HCT116 (cell line): ENCODE results near the gene DEFB132. TPM values are rescaled to one million over a fixed set of nuclear protein-coding genes. Genes with fewer than 3 reads are reported as not detected.

ENCODE experiments used
- ATAC-seq: fragments of 200-7000 bp; cut with Tn5 transposase; 2 replicates; pipeline ENCODE4 v1.9.1; 2020; ENCODE audit warnings: mild to moderate bottlenecking, moderate library complexity
- BruUV-seq: library from RNA; stranded (reverse); fragments of 400-500 nt; replicated peaks from 2 replicates; lab custom pipeline; 2021; lab: Mats Ljungman, UMichigan
- CTCF ChIA-PET: fragments of 300-600 bp; sonication (Branson Sonifier 250); formaldehyde crosslinking; loops from one replicate; lab custom pipeline; 2021; ENCODE audit warnings: antibody characterized with exemption; lab: Charles Lee
- POLR2A ChIA-PET: fragments of 300-600, 350-600 bp; sonication (Branson Sonifier 250); formaldehyde crosslinking; loops from one replicate; lab custom pipeline; 2021; ENCODE audit warnings: antibody characterized with exemption; lab: Charles Lee
- RAD21 ChIA-PET, 2 experiments: fragments of 300-600 bp; sonication (Branson Sonifier 250); formaldehyde crosslinking; loops; one replicate each; lab custom pipeline; 2023; ENCODE audit warnings: low total read pairs in 2 of 2; ENCODE audit not compliant: uncharacterized antibody in 2 of 2, unreplicated experiment in 2 of 2, low non-redundant PET in 1 of 2; lab: Charles Lee
- DNase-seq: peaks from one replicate; pipeline ENCODE4 v3.0.0-alpha.2; 2010; ENCODE audit warnings: low read depth, low spot score
- H2AFZ ChIP-seq: fragments of 200-600 bp; shearing (Covaris generic), sonication (generic); 2 replicates; pipeline ENCODE4 v1.6.1; 2017; ENCODE audit warnings: low read depth, mixed run types, mixed read lengths, antibody characterized with exemption, low read length; ENCODE audit not compliant: poor library complexity, severe bottlenecking
- H3K27ac ChIP-seq: 2 replicates; pipeline ENCODE4 v1.5.1; 2012; ENCODE audit warnings: low read depth, low read length
- H3K27me3 ChIP-seq: fragments of 200-600 bp; sonication (generic); 2 replicates; pipeline ENCODE4 v1.6.1; 2016; ENCODE audit warnings: mixed run types, low read length, mixed read lengths; ENCODE audit not compliant: insufficient read depth
- H3K36me3 ChIP-seq, 2 experiments: fragments of 200-500 bp in 1 of 2; fragments of 200-600 bp in 1 of 2; sonication (Bioruptor generic) in 1 of 2; sonication (generic) in 1 of 2; 2 replicates each; pipeline versions ENCODE4 v1.5.1 to v1.6.1; 2014 to 2016; ENCODE audit warnings: low read length in 2 of 2, inconsistent platforms in 1 of 2, mixed read lengths in 1 of 2, mixed run types in 1 of 2; ENCODE audit not compliant: insufficient read depth in 2 of 2, control insufficient read depth in 1 of 2
- H3K4me1 ChIP-seq, 2 experiments: fragments of 200-600 bp in 1 of 2; sonication (generic) in 1 of 2; 2 replicates each; pipeline versions ENCODE4 v1.5.1 to v1.6.1; 2012 to 2017; ENCODE audit warnings: low read length in 2 of 2, inconsistent platforms in 1 of 2, mild to moderate bottlenecking in 1 of 2, mixed read lengths in 1 of 2, mixed run types in 1 of 2, moderate library complexity in 1 of 2; ENCODE audit not compliant: insufficient read depth in 2 of 2, control insufficient read depth in 1 of 2
- H3K4me2 ChIP-seq: fragments of 200-600 bp; sonication (generic); 2 replicates; pipeline ENCODE4 v1.6.1; 2017; ENCODE audit warnings: mixed run types, low read length, mixed read lengths
- H3K4me3 ChIP-seq, 2 experiments: fragments of 200-600 bp in 1 of 2; sonication (generic) in 1 of 2; replicated peaks in 1 of 2; 2 replicates each; pipeline ENCODE4 v1.5.1; 2011 to 2016; ENCODE audit warnings: low read length in 2 of 2, control low read depth in 1 of 2, low read depth in 1 of 2, mild to moderate bottlenecking in 1 of 2, mixed read lengths in 1 of 2, mixed run types in 1 of 2
- H3K79me2 ChIP-seq: fragments of 200-600 bp; sonication (generic); 2 replicates; pipeline ENCODE4 v1.6.1; 2017; ENCODE audit warnings: mild to moderate bottlenecking, mixed run types, low read length, moderate library complexity, mixed read lengths; ENCODE audit not compliant: insufficient read depth
- H3K9ac ChIP-seq: fragments of 200-600 bp; sonication (generic); 2 replicates; pipeline ENCODE4 v1.6.1; 2016; ENCODE audit warnings: low read length, mixed read lengths
- H3K9me2 ChIP-seq: fragments of 200-600 bp; sonication (generic), shearing (Covaris generic); 2 replicates; pipeline ENCODE4 v1.6.1; 2017; ENCODE audit warnings: mixed run types, mild to moderate bottlenecking, moderate library complexity; ENCODE audit not compliant: insufficient read depth
- H3K9me3 ChIP-seq, 2 experiments: fragments of 200-500 bp in 1 of 2; fragments of 200-600 bp in 1 of 2; sonication (Bioruptor generic) in 1 of 2; sonication (generic) in 1 of 2; 2 replicates each; pipeline ENCODE4 v1.6.1; 2014 to 2017; ENCODE audit warnings: low read length in 2 of 2, mixed read lengths in 2 of 2, inconsistent platforms in 1 of 2, low read depth in 1 of 2, mild to moderate bottlenecking in 1 of 2, mixed run types in 1 of 2, moderate library complexity in 1 of 2; ENCODE audit not compliant: control insufficient read depth in 1 of 2, insufficient read depth in 1 of 2
- H4K20me1 ChIP-seq: fragments of 200-600 bp; sonication (generic), shearing (Covaris generic); 2 replicates; pipeline ENCODE4 v1.6.1; 2017; ENCODE audit warnings: mixed run types, mild to moderate bottlenecking, moderate library complexity; ENCODE audit not compliant: insufficient read depth
- ELF1 ChIP-seq: IDR thresholded peaks from 2 replicates; pipeline ENCODE4 v1.6.1; 2012; ENCODE audit warnings: low read depth, borderline replicate concordance
- RAD21 ChIP-seq: IDR thresholded peaks from 2 replicates; pipeline ENCODE4 v1.6.1; 2012; ENCODE audit warnings: low read depth, mild to moderate bottlenecking
- ZFX ChIP-seq: fragments of 450-650 bp; IDR thresholded peaks from 2 replicates; pipeline ENCODE4 v1.6.1; 2017
- intact Hi-C: fragments of 100-400 bp; cut with micrococcal nuclease; formaldehyde crosslinking; loops from 2 replicates; pipeline ENCODE4 v1.10.0; 2022
- total RNA-seq: library from RNA; stranded (reverse); gene quantifications from one replicate; pipeline ENCODE4 v1.2.1, GENCODE V29; 2021; ENCODE audit not compliant: unreplicated experiment
- TF ChIP-seq, protein P1 (sequence below): IDR thresholded peaks from 2 replicates; pipeline ENCODE4 v1.6.1; 2012; ENCODE audit warnings: low read depth
- TF ChIP-seq, protein P2 (sequence below), 3 experiments: fragments of 200-600 bp in 1 of 3; sonication (generic) in 1 of 3; IDR thresholded peaks in 2 of 3; conservative IDR thresholded peaks in 1 of 3; 2 replicates each; pipeline ENCODE4 v1.5.1; 2012 to 2017; ENCODE audit warnings: low read depth in 2 of 3, low read length in 2 of 3, antibody characterized with exemption in 1 of 3, borderline replicate concordance in 1 of 3, control low read depth in 1 of 3, mild to moderate bottlenecking in 1 of 3, mixed read lengths in 1 of 3, mixed run types in 1 of 3, moderate library complexity in 1 of 3; ENCODE audit not compliant: insufficient read depth in 1 of 3

The DEFB132 gene
- total RNA-seq, 1 experiment from 2014 or later, result not detected

DNA sequence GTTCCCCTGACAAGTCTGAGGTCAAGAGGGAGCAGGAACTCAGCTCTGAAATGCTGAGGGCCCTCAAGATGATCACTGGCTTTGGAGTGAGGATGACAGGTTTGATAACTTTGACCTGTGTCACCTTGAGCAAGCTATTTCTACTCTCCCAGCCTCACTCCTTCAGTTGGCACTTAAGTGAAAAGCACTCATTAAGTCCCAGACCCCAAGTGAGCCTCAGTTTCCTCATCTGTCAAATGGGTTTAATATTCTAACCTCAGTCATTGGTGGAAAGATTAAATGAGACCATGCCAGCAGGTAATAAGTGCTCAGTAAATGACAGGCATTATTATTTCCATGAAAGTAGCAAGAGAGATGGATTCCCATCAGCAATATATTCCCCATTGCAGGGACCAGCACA lies 14.0 kb downstream of the DEFB132 start:
- H3K4me3 ChIP-seq, result no peak overlapping the region
- H3K4me2 ChIP-seq, result no peak overlapping the region
- no peaks in the 10 kb centered on the region for H3K27me3 ChIP-seq
- intact Hi-C loops, result no loop called here
- no peaks in the 10 kb centered on the region for H3K9me3 ChIP-seq
- ChIA-PET CTCF (no interaction called here), RAD21 (no interaction called here), POLR2A (no interaction called here)
- H3K4me1 ChIP-seq, result peaks cover 4 to 7% of the 10 kb centered on the region in 2 experiments
- H3K36me3 ChIP-seq, result peaks cover 0 to 10% of the 10 kb centered on the region in 2 experiments; a peak in 2 of 4 replicates
- DNase-seq (no peak), ATAC-seq (no peak)
- no peak overlapping the region for H3K27ac ChIP-seq
- no peaks in the 10 kb centered on the region for H3K79me2 ChIP-seq
- no peak overlapping the region for H3K9ac ChIP-seq
- H4K20me1 ChIP-seq, result no peaks in the 10 kb centered on the region
- H2AFZ ChIP-seq, result no peak overlapping the region
- BruUV-seq, result no TSS peak
- no peaks in the 10 kb centered on the region for H3K9me2 ChIP-seq
- no peak for TF ChIP-seq ELF1
- TF ChIP-seq, all 23 proteins: peak for 0

DNA sequence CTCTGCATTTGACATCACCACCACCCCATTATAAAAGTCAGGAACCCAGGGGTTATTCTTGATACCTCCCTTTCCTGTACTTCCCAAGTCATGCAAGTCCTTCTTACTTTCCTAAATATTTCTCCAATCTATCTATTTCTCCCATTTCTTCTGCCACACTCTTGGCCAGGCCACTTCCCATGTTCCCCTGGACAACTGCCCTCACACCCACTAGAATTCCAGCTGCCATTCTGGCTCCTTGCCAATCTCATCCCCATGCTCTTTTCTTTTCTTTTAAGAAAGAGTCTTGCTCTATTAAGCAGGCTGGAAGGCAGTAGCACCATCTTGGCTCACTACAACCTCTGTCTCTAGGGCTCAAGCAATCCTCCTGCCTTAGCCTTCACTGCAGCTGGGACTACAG lies 15.2 kb downstream of the DEFB132 start:
- no peak overlapping the region for H3K4me2 ChIP-seq
- no peaks in the 10 kb centered on the region for H3K79me2 ChIP-seq
- peaks cover 2 to 18% of the 10 kb centered on the region in 2 experiments; a peak in 2 of 4 replicates for H3K36me3 ChIP-seq
- ATAC-seq, result no peak
- H3K27me3 ChIP-seq, result no peaks in the 10 kb centered on the region
- no TSS peak for BruUV-seq
- H3K4me3 ChIP-seq, result no peak overlapping the region
- H3K4me1 ChIP-seq, result no peaks in the 10 kb centered on the region
- no peak overlapping the region for H2AFZ ChIP-seq
- no peaks in the 10 kb centered on the region for H4K20me1 ChIP-seq
- ChIA-PET POLR2A (no interaction called here), RAD21 (no interaction called here), CTCF (no interaction called here)
- intact Hi-C loops, result no loop called here
- H3K9me3 ChIP-seq, result no peaks in the 10 kb centered on the region
- no peak overlapping the region for H3K27ac ChIP-seq
- DNase-seq, result no peak
- TF ChIP-seq ZFX (no peak), RAD21 (no peak), ELF1 (no peak)
- TF ChIP-seq, protein P1, sequence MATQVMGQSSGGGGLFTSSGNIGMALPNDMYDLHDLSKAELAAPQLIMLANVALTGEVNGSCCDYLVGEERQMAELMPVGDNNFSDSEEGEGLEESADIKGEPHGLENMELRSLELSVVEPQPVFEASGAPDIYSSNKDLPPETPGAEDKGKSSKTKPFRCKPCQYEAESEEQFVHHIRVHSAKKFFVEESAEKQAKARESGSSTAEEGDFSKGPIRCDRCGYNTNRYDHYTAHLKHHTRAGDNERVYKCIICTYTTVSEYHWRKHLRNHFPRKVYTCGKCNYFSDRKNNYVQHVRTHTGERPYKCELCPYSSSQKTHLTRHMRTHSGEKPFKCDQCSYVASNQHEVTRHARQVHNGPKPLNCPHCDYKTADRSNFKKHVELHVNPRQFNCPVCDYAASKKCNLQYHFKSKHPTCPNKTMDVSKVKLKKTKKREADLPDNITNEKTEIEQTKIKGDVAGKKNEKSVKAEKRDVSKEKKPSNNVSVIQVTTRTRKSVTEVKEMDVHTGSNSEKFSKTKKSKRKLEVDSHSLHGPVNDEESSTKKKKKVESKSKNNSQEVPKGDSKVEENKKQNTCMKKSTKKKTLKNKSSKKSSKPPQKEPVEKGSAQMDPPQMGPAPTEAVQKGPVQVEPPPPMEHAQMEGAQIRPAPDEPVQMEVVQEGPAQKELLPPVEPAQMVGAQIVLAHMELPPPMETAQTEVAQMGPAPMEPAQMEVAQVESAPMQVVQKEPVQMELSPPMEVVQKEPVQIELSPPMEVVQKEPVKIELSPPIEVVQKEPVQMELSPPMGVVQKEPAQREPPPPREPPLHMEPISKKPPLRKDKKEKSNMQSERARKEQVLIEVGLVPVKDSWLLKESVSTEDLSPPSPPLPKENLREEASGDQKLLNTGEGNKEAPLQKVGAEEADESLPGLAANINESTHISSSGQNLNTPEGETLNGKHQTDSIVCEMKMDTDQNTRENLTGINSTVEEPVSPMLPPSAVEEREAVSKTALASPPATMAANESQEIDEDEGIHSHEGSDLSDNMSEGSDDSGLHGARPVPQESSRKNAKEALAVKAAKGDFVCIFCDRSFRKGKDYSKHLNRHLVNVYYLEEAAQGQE, result no peak
- TF ChIP-seq, protein P2, sequence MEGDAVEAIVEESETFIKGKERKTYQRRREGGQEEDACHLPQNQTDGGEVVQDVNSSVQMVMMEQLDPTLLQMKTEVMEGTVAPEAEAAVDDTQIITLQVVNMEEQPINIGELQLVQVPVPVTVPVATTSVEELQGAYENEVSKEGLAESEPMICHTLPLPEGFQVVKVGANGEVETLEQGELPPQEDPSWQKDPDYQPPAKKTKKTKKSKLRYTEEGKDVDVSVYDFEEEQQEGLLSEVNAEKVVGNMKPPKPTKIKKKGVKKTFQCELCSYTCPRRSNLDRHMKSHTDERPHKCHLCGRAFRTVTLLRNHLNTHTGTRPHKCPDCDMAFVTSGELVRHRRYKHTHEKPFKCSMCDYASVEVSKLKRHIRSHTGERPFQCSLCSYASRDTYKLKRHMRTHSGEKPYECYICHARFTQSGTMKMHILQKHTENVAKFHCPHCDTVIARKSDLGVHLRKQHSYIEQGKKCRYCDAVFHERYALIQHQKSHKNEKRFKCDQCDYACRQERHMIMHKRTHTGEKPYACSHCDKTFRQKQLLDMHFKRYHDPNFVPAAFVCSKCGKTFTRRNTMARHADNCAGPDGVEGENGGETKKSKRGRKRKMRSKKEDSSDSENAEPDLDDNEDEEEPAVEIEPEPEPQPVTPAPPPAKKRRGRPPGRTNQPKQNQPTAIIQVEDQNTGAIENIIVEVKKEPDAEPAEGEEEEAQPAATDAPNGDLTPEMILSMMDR (IDR thresholded peaks at IDR 0.05 in 2 of 3, conservative IDR thresholded peaks at IDR 0.05 in 1 of 3; ENCODE audit: borderline replicate concordance in 1 of 3, insufficient read depth in 1 of 3, low read depth in 2 of 3, low read length in 2 of 3), result no peak
- H3K9me2 ChIP-seq, result no peaks in the 10 kb centered on the region
- H3K9ac ChIP-seq, result no peak overlapping the region
